Stimulated activated CD8-positive, alpha-beta memory T cell treated with anti-CD3 and anti-CD28 coated beads, Interleukin-7, amount 100 ng/mL, for 48 hours (primary cell): ENCODE measurements around the gene CFAP97.
"Not testable (repeated sequence)": the region's sequence is repeated elsewhere in the genome, so short reads cannot be mapped to it uniquely, and the experiment has no call there.

ENCODE experiments used
- DNase-seq, 2 donors: peaks; one replicate each; pipeline ENCODE4 v3.0.0-alpha.2; 2020; ENCODE audit warnings: low read depth in 1 of 2; ENCODE audit errors: extremely low read depth in 1 of 2

CFAP97 gene

GRCh38 chr4:185224597-185224996 is 20.8 kb upstream of the CFAP97 start:
- DNase-seq, result no peak

DNA sequence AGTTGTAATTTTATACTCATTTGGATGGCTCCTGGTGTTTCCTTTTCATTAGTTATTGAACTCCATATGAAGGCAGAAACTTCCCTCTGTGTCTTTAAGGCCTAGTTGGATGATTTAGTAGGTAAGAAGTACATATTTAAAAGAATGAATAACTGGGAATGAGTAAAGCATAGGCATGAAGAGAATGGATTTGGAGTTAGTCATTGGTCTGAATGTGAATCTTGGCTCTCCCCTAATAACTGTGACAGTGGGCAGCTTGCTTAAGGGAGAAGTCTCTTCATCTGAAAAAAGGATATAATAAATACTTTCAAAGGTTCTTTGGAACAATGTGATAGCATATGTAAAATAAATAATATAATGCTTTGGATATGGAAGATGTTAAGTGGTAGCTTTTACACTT is 18.8 kb upstream of the CFAP97 start:
- no peak for DNase-seq

GRCh38 chr4:185221912-185222311 is 18.1 kb upstream of the CFAP97 start:
- no peak for DNase-seq

GRCh38 chr4:185221491-185221890 is 17.7 kb upstream of the CFAP97 start:
- DNase-seq, result no peak

GRCh38 chr4:185219551-185220344 is 15.9 kb upstream of the CFAP97 start:
- no peak for DNase-seq

DNA sequence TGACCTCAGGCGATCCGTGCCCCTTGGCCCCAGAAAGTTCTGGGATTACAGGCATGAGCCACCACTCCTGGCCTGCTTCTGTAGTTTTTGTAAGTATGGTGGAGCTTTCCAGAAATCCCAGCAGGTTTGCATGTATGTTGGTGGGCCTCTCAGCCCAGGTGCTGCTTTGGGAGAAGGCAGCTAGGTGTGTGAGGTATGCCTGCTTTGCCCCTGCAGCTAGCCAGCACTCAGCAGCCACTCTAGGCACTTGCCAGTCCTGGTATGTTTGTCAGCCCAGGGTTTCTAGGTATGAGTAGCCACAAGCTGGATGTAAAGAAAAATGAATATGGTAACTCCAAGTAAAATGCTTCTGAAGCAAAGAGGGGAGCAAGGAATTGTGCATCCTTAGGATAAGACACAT is 14.5 kb upstream of the CFAP97 start:
- DNase-seq, result no peak

DNA sequence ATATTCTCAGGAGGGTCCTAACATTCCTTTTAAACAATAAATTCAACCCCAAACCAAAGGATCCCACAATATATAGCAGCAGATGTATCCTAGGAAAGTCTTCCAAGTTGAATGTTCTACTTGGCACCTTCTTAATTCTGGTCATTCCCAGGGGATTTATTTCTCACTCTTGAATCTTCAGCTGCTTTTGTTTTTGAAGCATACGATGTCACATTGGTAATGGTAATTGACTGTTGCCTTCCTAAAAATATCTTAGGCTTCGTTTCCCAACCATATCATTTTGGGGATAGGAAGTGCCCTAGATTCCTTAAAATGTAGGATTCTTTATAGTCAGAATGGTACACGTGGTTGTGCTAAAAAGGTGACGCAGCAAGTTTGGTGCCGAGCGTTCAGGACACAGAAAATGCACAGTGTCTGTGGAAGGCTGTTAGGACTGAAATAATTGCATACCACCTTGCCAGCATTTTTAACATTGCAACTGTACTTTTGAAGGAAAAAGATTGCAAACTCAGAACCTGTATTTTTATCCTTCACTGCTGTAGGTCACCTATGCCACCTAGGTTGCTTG is 13.7 kb upstream of the CFAP97 start:
- no peak for DNase-seq

DNA sequence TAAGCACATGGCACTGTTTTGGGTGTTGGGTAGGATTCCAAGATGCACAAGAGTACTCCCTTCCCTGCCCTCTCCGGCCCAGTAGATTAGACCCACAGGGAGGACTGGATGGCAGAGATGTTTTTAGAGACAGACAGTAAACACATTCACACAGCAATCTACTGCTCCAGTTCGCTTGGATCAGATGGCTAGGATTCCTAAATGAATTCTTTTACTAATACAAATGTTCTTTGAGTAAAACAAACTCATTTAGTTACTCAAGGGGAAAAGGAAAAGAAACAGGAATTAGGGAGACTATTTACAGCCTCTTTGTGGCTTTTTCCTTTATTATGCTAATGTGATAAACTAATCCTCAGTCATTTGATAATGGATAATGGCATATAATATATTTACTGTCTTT is 11.5 kb upstream of the CFAP97 start:
- DNase-seq, result no peak

DNA sequence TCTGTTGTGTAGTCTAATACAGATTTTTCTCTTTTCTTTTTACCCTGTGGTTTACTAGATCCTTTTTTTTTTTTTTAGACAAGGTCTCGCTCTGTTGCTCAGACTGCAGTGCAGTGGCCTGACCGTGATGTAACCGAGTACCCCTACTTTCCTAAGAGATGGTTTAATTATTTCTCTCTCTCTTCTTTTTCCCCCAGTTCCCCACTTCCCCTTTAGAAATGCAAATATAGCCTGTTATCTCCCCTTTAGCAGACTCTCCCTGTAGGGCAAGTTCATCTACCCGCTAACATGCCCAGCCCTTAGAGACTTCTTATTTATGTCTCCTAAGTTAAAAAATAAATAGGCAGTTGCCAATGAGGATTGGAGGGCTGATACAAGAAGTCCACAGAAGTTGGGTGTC is 10.1 kb upstream of the CFAP97 start:
- DNase-seq, result no peak

DNA sequence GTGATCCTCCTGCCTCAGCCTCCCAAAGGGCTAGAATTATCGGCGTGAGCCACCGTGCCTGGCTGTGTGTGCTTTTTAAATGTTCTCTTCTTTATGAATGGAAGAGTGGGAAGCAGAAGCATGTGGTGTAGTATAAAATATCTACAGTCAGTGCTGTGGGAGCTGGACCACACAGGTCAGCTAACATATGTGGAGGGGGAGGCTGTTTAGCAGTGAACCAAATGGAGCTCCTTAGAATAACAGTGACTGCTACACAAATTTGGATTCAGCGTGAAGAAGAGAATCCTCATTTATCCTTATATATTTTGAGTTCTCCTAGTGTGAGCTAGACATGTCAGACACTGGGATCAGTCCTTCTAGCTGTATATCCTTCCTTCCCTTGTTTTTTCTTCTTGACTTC is 8.8 kb upstream of the CFAP97 start:
- DNase-seq, result no peak

- DNase-seq, result no peak
These were observed 7.8 kb upstream of the CFAP97 start for GRCh38 chr4:185211641-185212040.

- no peak for DNase-seq
These were observed 7.2 kb upstream of the CFAP97 start for GRCh38 chr4:185211035-185211434.

- peak in 1 of 2 donors; percentile 21 for DNase-seq
These were observed 6.5 kb upstream of the CFAP97 start for GRCh38 chr4:185210102-185210981.

DNA sequence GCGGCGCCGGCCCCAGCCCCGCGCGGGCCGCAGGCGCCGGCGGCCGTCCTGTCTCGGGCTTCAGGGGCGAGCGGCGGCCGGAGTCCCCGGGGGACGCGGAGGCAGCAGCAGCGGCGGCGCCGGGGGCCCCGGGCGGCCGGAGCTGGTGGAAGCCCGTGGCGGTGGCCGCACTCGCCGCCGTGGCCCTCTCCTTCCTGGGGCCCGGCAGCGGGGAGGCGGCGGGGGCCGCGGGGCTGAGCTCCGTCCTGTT is 6.0 kb upstream of the CFAP97 start:
- not testable (repeated sequence) for DNase-seq

- peak; percentile 79 to 85 for DNase-seq
These were observed 5.4 kb upstream of the CFAP97 start, which contains the start of gene SNX25 for GRCh38 chr4:185209031-185209851. Gene SNX25, plus strand, starts transcription at chr4:185209598. Its CDS starts 229 bp downstream, at chr4:185209827.

GRCh38 chr4:185207466-185207865 is 3.7 kb upstream of the CFAP97 start:
- no peak for DNase-seq

GRCh38 chr4:185205697-185206342 is 2.0 kb upstream of the CFAP97 start:
- DNase-seq, result no peak

- not testable (repeated sequence) for DNase-seq
These were observed 1.3 kb upstream of the CFAP97 start for GRCh38 chr4:185205073-185205472.

- DNase-seq, result no peak
These were observed 574 bp upstream of the CFAP97 start for GRCh38 chr4:185204238-185204910.

DNA sequence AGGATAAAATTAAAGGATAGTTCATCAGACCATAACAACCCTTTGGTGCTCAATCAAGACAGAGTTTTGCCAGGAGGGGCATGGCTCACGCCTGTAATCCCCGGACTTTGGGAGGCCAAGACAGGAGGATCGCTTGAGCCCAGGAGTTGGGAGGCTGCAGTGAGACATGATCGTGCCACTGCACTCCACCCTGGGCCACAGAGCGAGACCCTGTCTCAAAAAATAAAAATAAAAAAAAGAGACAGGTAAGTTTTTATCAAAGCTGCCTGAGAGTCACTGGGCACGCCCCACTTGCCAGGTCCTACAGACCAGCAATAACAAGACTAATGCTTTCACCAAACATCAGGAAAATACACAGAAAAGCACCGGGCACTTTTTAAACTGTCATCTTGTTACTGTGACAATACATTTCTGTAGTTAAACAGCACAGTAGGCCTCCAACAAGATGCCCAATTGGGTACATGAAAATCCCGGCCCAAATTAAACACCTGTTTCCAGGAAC is 765 bp downstream of the CFAP97 start:
- DNase-seq, result no peak
